Kidney epithelial cell (primary cell): ENCODE results near the gene CLBA1. TPM values are rescaled to one million over a fixed set of nuclear protein-coding genes. Genes with fewer than 3 reads are reported as not detected.

ENCODE experiments used
- DNase-seq: peaks from one replicate; pipeline ENCODE4 v3.0.0-alpha.2; 2010; ENCODE audit warnings: low read depth
- H3K27me3 ChIP-seq: 2 replicates; pipeline ENCODE4 v1.6.0; 2011; ENCODE audit warnings: low read length; ENCODE audit not compliant: control insufficient read depth, insufficient read depth
- H3K36me3 ChIP-seq: 2 replicates; pipeline ENCODE4 v1.5.1; 2011; ENCODE audit warnings: low read length; ENCODE audit not compliant: control insufficient read depth, insufficient read depth
- H3K4me3 ChIP-seq: 2 replicates; pipeline ENCODE4 v1.5.1; 2011; ENCODE audit warnings: low read depth, mild to moderate bottlenecking, control low read depth, low read length
- total RNA-seq: library from RNA; depleted of rRNA; stranded (reverse); fragments of >200 nt; gene quantifications from 2 replicates; pipeline ENCODE4 v1.2.3, GENCODE V29; 2015
- TF ChIP-seq, protein P1 (sequence below): IDR thresholded peaks from 2 replicates; pipeline ENCODE4 v1.5.1; 2011; ENCODE audit warnings: mild to moderate bottlenecking, moderate library complexity, low read length, control low read depth, inconsistent platforms; ENCODE audit not compliant: insufficient read depth, poor library complexity, severe bottlenecking

CLBA1 gene
- total RNA-seq, result 12.6 and 17.1 TPM in 2 replicates

DNA sequence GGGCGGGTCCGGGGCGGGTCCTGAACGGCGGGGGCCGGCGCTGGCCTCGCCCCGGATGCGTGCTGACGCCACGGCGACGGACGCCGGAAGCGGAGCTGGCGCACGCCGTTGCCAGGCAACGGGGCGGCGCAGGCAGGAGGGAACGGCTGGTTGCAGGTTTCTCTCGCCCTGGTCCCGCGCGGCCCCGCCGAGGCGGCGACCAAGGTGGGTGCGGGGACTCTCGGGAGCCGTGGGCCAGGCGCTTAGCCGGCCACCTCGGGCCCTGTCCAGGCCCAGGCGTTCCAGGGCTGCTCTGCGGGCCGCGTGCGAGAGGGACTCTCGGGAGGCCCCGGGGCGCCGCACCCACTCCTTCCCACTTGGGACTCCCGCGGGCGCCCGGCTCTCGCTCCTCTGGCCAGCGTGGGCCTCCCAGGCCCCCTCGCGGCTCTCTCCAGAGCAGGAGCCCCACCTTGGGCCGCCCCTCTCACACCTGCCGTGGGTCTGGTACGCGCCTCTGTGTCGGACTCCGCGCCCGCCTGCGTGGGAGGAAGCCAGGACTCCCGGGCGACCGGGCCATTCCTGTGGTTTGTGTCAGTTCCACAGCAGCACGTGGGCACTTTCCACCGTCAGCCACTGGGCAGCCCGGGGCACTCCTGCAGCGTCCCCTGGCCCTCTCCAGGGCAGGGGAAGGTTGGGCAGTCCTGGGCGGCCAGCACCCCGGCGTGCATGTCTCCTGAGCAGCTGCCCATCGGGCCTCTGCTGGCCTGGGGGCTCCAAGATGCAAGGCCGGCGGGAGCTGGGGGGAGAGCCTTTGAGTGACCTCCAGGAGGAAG, at the start of gene CLBA1:
Gene CLBA1 (plus strand): TSS at position 114 of the 812 bp plus-strand sequence. CDS start 644 bp downstream, at position 758.
- peak within 1 kb of the TSS; percentile 59 for H3K4me3 ChIP-seq
- H3K27me3 ChIP-seq, result no peaks in the 10 kb centered on the region
- TF ChIP-seq, protein P1, sequence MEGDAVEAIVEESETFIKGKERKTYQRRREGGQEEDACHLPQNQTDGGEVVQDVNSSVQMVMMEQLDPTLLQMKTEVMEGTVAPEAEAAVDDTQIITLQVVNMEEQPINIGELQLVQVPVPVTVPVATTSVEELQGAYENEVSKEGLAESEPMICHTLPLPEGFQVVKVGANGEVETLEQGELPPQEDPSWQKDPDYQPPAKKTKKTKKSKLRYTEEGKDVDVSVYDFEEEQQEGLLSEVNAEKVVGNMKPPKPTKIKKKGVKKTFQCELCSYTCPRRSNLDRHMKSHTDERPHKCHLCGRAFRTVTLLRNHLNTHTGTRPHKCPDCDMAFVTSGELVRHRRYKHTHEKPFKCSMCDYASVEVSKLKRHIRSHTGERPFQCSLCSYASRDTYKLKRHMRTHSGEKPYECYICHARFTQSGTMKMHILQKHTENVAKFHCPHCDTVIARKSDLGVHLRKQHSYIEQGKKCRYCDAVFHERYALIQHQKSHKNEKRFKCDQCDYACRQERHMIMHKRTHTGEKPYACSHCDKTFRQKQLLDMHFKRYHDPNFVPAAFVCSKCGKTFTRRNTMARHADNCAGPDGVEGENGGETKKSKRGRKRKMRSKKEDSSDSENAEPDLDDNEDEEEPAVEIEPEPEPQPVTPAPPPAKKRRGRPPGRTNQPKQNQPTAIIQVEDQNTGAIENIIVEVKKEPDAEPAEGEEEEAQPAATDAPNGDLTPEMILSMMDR, result no peak
- H3K36me3 ChIP-seq, result no peaks in the 10 kb centered on the region
- DNase-seq, result no peak

DNA sequence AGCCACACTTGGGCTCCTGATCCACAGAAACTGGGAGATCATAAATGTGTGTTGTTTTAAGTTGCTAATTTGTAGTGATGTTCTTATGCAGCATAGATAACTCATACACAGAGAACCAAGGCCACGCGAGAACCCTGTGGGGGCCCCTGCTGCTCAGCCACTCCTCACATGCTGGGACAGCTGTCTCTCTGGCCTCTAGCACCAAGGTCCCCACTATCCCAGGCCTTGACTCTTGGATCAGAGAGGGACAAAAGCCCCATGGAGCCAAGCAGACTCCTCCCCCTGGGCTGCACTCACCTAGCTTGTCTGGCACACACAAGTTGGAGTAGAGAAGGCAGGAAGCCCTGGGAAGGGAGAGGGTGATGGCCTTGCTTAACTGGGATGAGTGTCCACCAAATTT, 49.6 kb upstream of the CLBA1 start:
- Histone ChIP-seq H3K4me3 (no peak overlapping the region), H3K27me3 (peaks cover 38% of the 10 kb centered on the region), H3K36me3 (no peaks in the 10 kb centered on the region)
- TF ChIP-seq, protein P1, result no peak
- no peak for DNase-seq

DNA sequence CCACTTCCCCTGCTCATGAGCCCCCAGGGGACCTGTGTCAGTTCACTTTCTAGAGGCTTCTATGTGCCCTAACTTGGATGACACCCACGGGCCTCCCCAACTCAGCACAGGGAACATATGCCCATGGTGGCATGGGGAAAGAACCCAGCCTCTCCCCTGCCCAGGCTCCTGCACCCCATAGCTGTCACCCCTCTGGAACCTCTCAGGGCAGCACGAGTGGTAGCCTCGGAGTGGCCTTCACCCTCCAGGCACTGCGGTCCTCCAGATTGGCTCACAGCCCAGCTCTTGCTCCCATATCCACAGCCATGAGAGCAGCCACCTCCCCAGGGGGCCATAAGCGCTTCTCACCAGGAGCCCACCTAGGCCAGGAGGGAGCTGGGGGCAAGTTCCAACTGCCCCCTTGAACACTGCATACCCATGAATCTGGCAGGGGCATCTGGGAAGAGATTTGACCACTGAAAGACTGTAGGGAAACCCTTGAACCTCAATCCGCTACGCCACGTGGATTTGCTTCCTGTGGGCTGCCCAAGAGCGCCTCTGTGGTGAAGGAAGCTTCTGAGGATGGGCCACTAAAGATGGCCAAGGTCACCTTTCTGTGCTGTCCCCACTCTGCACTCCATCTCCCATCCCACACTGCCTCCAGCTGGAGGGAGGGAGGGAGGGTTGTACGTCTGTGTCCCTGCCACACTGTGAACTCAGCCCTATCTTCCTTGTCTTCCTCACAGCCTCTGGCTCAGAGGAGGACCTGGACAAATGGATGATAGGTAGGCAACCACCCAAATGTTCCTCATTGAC, 49.0 kb upstream of the CLBA1 start:
- Histone ChIP-seq H3K4me3 (no peak overlapping the region), H3K36me3 (no peaks in the 10 kb centered on the region), H3K27me3 (peaks cover 32% of the 10 kb centered on the region)
- TF ChIP-seq, protein P1, result no peak
- DNase-seq, result no peak

DNA sequence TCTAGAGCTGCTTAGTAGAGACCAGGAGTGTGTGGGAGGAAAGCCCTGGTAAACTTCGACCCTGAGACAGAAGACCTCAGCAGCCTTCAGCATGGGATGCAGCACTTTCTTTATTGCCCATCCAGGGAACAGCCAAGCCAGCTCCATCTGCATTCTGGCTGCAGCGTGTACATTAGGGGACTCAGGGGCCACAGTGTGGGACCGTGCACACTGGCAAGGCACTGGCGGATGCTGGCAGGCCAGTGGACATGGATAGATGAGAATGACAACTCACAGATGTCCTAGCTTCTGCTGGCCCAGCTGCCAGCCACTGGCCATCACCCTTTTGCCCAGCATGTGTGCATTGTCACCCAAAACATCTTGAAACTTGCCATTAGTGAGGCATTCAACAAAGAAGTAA, 48.4 kb upstream of the CLBA1 start:
- TF ChIP-seq, protein P1, result no peak
- no peak for DNase-seq
- no peak overlapping the region for H3K4me3 ChIP-seq
- peaks cover 25% of the 10 kb centered on the region for H3K27me3 ChIP-seq
- no peaks in the 10 kb centered on the region for H3K36me3 ChIP-seq

DNA sequence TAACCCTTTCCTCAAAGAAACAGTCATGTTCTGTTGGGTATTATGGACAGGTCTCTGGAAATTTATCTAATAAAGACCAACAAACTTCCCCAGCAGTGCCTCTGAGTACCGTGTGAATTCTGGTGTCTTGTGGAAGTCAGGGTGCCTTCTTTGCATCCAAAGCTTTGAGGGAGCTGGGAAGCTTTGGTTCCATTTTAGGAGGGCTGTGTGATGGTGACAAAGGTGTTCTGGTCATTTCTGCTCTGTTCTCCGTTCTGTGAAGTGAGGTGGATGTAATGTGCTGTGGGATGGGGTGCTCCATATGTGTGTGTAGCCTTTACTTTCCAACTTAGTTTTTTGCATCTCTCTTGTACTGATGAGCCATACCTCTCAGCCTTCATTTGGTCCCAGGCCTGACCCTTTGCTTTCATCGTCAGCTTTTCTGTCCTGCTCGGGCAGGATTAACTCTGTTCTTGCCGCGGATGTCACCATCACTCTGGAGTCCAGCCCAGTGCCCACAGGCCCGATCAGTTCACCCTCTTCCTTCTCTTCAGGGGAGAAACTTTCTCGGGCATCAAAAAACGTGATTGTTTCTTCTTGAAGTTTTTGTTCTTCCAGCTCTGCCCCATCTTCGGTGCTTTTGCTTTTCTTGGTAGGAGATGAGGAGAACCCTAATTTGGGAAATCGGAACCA, 47.8 kb upstream of the CLBA1 start:
- H3K4me3 ChIP-seq, result no peak overlapping the region
- peaks cover 19% of the 10 kb centered on the region for H3K27me3 ChIP-seq
- no peaks in the 10 kb centered on the region for H3K36me3 ChIP-seq
- TF ChIP-seq, protein P1, result no peak
- no peak for DNase-seq
